Panc1 (cell line): ENCODE data around the gene CGB2.

Experiments
- CTCF ChIP-seq: fragments of 450-650 bp; IDR thresholded peaks from 2 replicates; pipeline ENCODE4 v1.5.1; 2017; ENCODE audit warnings: mild to moderate bottlenecking
- POLR2AphosphoS5 ChIP-seq: IDR thresholded peaks from 2 replicates; pipeline ENCODE4 v1.6.1; 2012; ENCODE audit warnings: mild to moderate bottlenecking, low read depth, low read length, moderate library complexity
- REST ChIP-seq, 2 experiments: IDR thresholded peaks; 2 replicates each; pipeline ENCODE4 v1.6.1; 2011 to 2012; ENCODE audit warnings: low read depth in 2 of 2, control low read depth in 1 of 2, low read length in 1 of 2, mild to moderate bottlenecking in 1 of 2, moderate library complexity in 1 of 2; ENCODE audit not compliant: insufficient read depth in 1 of 2

GRCh38 chr19:48982280-48982679 is 49.4 kb upstream of the CGB2 start:
- TF ChIP-seq CTCF (no peak), REST (IDR thresholded peaks at IDR 0.05; ENCODE audit: insufficient read depth in 1 of 2, low read depth in 2 of 2, low read length in 1 of 2) (no peak), POLR2AphosphoS5 (no peak)
